Fibroblast of lung (primary cell): ENCODE data around the gene MVP.

Experiments used
- CTCF ChIP-seq, 2 donors: IDR thresholded peaks in 1 of 2; conservative IDR thresholded peaks in 1 of 2; 1 replicate in 1 of 2; 2 replicates in 1 of 2; pipeline ENCODE4 v1.5.1; 2011 to 2012; ENCODE audit warnings: low read length in 2 of 2, control low read depth in 1 of 2, inconsistent platforms in 1 of 2, low read depth in 1 of 2, mild to moderate bottlenecking in 1 of 2
- EZH2 ChIP-seq: IDR thresholded peaks from 2 replicates; pipeline ENCODE4 v1.5.1; 2012; ENCODE audit warnings: low read length, control low read depth, mild to moderate bottlenecking; ENCODE audit errors: missing control alignments

GRCh38 chr16:29789775-29790182, 30.5 kb upstream of the MVP start:
- TF ChIP-seq CTCF (conservative IDR thresholded peaks at IDR 0.05 in 1 of 2, IDR thresholded peaks at IDR 0.05 in 1 of 2; ENCODE audit: low read depth in 1 of 2, low read length in 2 of 2): no peak
- TF ChIP-seq EZH2: no peak
